GM21360 (cell line): ENCODE data around the gene ZCCHC24.

ENCODE experiments used
- ATAC-seq: cut with Tn5 transposase; IDR thresholded peaks from one replicate; pipeline ENCODE4 v1.9.1; 2021; ENCODE audit warnings: mild to moderate bottlenecking, moderate library complexity; ENCODE audit not compliant: unreplicated experiment

Gene ZCCHC24

GRCh38 chr10:79445161-79445976, at the start of gene ZCCHC24:
Gene ZCCHC24, minus strand, starts transcription at chr10:79445624. Its CDS starts 184 bp downstream, at chr10:79445440.
- ATAC-seq: peak; percentile 94

GRCh38 chr10:79493806-79494205, 48.4 kb upstream of the ZCCHC24 start:
- ATAC-seq: no peak

DNA sequence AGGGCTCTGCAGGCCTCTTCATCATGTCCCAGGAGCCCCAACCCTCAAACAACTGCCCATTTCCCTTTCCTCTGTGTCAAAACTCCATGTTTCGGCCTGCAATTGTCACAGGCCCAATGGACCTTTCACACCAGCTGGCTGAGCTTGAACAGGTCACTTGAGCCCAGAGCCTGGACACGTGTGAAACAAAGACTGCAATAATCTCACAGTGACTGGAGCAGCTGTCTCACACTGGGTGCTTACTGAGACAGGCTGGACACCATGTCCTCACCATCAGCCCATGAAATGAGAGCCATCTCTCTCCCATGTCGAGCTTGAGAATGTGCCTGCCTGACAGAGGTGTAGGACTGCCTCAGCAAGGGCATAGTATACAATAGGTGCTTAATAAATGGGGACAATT, 47.4 kb upstream of the ZCCHC24 start:
- no peak for ATAC-seq

GRCh38 chr10:79492256-79492655, 46.8 kb upstream of the ZCCHC24 start:
- ATAC-seq: no peak

GRCh38 chr10:79491143-79491835, 45.9 kb upstream of the ZCCHC24 start:
- peak; percentile 46 for ATAC-seq

DNA sequence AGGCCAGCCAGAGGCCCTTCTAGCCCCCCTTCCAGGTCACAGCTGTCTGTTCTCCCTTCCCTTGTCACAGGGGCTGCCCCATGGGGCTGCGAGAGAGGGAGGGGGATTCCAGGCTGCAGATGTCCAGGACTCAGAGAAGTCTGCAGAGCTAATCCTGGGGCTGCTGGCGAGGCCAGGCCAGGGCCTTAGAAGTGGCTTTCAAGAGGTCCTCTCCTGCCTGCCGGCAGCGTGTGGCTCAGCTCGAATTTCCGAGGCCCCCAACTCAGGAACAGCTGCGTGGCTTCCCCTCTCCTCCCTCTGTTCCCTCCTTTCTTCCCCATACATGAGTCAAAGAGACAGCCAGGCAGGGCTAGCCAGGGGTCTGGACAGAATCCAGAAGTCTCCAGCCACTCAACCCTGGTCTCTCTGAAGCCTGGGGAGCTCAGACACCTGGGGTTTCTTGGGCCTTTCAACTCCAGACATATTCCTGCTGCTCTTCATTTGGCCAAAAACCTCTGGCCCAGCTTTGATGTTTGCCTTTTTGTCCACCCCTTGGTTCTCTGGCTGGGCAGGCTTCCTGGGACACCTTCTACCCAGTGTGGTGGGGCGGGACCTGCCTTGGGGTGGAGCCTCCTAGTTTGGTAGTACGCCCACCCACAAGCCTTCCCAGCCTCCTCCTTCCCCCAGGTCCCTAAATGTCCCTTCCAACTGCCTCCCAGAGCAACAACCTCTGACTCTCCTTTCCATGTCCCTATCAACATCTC, 45.1 kb upstream of the ZCCHC24 start:
- no peak for ATAC-seq

DNA sequence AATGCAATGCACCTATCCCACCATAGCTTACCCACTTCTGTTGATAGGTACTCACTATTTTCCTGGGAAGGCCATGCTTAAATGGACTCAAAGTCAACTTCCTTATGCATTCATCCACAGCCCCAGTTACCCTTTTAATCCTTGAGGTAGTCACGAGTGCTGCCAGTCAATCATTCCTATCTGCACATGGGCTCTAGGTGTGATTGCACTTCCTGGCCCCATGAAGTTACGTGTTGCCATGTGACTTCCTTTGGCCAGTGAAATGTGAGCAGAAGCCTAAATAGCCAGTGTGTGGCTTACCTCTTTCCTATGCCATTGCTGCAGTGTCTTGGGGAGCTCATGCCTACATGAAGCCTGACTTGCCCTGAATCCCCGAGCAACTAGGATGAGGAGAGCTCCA, 43.4 kb upstream of the ZCCHC24 start:
- ATAC-seq: no peak

- ATAC-seq: no peak
These were observed 42.9 kb upstream of the ZCCHC24 start for GRCh38 chr10:79488336-79488735.

- ATAC-seq: no peak
These were observed 42.1 kb upstream of the ZCCHC24 start for GRCh38 chr10:79487296-79488194.

GRCh38 chr10:79484476-79484875, 39.1 kb upstream of the ZCCHC24 start:
- ATAC-seq: no peak

- no peak for ATAC-seq
These were observed 38.5 kb upstream of the ZCCHC24 start for GRCh38 chr10:79483948-79484347.

GRCh38 chr10:79483299-79483698, 37.9 kb upstream of the ZCCHC24 start:
- no peak for ATAC-seq

DNA sequence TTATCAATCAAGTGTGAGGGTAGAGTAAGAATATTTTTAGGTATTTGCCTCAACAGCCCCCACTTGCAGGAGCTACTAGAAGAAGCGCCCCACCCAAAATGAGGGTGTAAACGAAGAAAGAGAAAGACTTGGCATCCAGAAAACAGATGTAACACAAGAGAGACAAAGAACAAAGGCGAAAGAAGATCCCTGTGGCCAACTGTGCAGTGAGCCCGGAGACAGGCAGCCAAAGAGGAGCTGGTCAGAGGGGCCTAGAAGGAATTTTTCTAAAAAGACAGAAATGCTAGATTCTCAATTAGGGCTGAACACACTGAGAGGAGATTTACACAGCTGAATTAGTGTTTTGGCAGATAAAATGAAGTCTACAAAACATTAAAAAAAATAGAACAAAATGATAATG, 37.3 kb upstream of the ZCCHC24 start:
- no peak for ATAC-seq

DNA sequence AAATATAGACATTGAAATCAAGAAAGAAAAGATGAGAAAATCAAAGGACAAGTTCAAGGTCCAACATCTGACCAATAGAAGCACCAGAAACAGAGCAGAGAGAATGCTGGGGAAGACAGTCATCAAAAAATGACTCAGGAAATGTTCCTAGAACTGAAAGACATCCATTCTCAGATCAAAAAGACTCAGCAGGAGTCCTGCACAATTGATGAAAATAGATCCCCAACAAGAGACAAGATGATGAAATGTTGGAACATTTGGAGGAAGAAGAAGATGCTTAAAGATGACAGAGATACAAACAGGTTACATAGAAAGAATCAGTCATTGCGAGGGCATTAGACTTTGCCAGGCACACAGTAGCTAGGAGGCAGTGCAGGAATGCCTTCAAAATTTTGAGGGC, 36.9 kb upstream of the ZCCHC24 start:
- no peak for ATAC-seq

GRCh38 chr10:79479283-79479909, 34.0 kb upstream of the ZCCHC24 start:
- no peak for ATAC-seq

DNA sequence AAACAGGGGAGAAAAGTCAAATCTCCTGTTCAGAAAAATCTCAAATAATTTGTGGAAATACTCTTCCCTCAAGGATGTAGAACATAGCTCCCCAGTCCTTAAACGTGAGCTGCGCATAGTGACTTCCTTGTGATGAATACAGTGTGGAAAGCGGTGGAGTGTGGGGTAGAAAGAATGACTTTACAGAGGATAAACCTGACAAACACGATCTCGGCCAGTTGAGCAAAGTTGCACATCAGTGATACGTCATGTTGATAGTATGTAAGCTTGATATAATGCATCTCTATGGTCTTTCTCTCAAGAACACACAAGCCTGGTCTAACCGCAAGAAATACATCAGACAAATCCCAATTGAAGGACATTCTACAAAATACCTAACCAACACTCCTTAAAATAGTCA, 32.0 kb upstream of the ZCCHC24 start:
- ATAC-seq: no peak

GRCh38 chr10:79476645-79477044, 31.2 kb upstream of the ZCCHC24 start:
- no peak for ATAC-seq

GRCh38 chr10:79475877-79476276, 30.5 kb upstream of the ZCCHC24 start:
- no peak for ATAC-seq

DNA sequence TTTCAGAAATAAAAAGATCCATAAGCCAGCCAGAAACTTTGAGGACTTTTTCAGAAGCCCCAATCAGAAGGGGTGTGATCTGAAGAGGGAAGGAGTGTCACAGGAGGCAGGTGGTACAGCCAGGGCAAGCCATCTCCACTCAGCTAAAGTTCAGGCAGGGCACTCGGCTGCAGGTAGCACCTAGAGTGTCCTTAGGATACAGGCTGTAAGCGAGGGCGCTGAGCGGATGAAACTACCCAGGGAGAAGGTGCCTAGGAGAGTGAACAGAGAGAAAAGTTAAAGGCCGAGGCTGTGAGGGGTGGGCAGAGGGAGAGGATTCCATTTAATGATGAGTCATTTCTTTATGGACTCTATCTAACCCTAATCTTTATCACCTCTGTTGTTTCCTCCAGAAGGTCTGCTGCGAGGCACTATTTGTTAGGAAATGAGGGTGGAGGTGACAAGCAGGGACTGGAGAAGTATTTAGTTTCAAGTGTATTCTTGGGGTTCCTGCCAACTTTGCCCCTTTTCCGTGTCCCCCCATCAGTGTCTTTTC, 29.8 kb upstream of the ZCCHC24 start:
- no peak for ATAC-seq
